SK-N-MC (cell line): ENCODE results near the gene PDYN.

Source experiments
- EZH2 ChIP-seq: fragments of 200-600 bp; sonication (generic); IDR thresholded peaks from one replicate; pipeline ENCODE4 v1.6.1; 2017; ENCODE audit warnings: antibody characterized with exemption
- POLR2AphosphoS5 ChIP-seq: IDR thresholded peaks from 2 replicates; pipeline ENCODE4 v1.6.1; 2012; ENCODE audit warnings: mild to moderate bottlenecking, low read depth, low read length, borderline replicate concordance

DNA sequence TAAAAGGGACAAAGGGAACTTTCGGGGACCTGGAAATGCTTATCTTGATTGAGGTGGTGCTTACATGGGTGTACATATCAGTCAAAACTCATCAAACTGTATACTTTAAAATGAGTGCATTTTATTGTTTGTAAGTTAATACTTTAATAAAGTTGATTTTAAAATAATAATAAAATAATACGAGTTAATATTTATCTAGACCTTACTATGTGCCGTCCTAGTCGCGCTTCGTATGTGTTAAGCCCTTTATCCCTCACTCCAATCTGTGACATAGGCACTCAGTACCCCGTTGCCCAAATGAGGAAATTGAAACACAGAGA, 47.5 kb downstream of the PDYN start:
- TF ChIP-seq EZH2, result no peak
- no peak for TF ChIP-seq POLR2AphosphoS5
